CD14-positive monocyte (primary cell): ENCODE results near the gene NEURL1B. TPM values are rescaled to one million over a fixed set of nuclear protein-coding genes. Genes with fewer than 3 reads are reported as not detected.

Experiments
- DNase-seq, 3 donors: peaks; one replicate each; pipeline ENCODE4 v3.0.0-alpha.2; 2011 to 2022
- H2AFZ ChIP-seq: 2 replicates; pipeline ENCODE4 v1.6.0; 2012; ENCODE audit warnings: mild to moderate bottlenecking, low read depth, low read length, inconsistent platforms; ENCODE audit not compliant: insufficient read depth, poor library complexity, severe bottlenecking
- H3K27ac ChIP-seq, 2 donors: 1 replicate in 1 of 2; 2 replicates in 1 of 2; pipeline ENCODE4 v1.5.1; 2012 to 2013; ENCODE audit warnings: low read length in 2 of 2, control low read depth in 1 of 2, inconsistent platforms in 1 of 2, low read depth in 1 of 2, mild to moderate bottlenecking in 1 of 2
- H3K27me3 ChIP-seq, 2 donors: one replicate each; pipeline versions ENCODE4 v1.6.0 to v1.6.1; 2011 to 2013; ENCODE audit warnings: low read length in 2 of 2; ENCODE audit not compliant: control insufficient read depth in 2 of 2, insufficient read depth in 2 of 2
- H3K36me3 ChIP-seq, 2 donors: replicated peaks in 1 of 2; 1 replicate in 1 of 2; 2 replicates in 1 of 2; pipeline versions ENCODE4 v1.5.1 to v1.6.1; 2012 to 2013; ENCODE audit warnings: low read length in 2 of 2, control low read depth in 1 of 2, inconsistent platforms in 1 of 2, mild to moderate bottlenecking in 1 of 2; ENCODE audit not compliant: insufficient read depth in 2 of 2, control insufficient read depth in 1 of 2
- H3K4me1 ChIP-seq, 2 donors: 1 replicate in 1 of 2; 2 replicates in 1 of 2; pipeline versions ENCODE4 v1.5.1 to v1.6.1; 2012 to 2013; ENCODE audit warnings: low read length in 2 of 2, control low read depth in 1 of 2, inconsistent platforms in 1 of 2, mild to moderate bottlenecking in 1 of 2, moderate library complexity in 1 of 2; ENCODE audit not compliant: insufficient read depth in 2 of 2, control insufficient read depth in 1 of 2
- H3K4me2 ChIP-seq: replicated peaks from 2 replicates; pipeline ENCODE3; 2012; ENCODE audit warnings: low read length, moderate library complexity, mild to moderate bottlenecking; ENCODE audit not compliant: poor library complexity, severe bottlenecking; ENCODE audit errors: extremely low read depth
- H3K4me3 ChIP-seq, 3 experiments: fragments of 200-600 bp in 1 of 3; sonication (generic) in 1 of 3; replicated peaks in 1 of 3; 1 replicate in 2 of 3; 2 replicates in 1 of 3; pipeline ENCODE4 v1.5.1; 2011 to 2013; ENCODE audit warnings: low read length in 3 of 3, mild to moderate bottlenecking in 3 of 3, control low read depth in 2 of 3, low read depth in 2 of 3, inconsistent platforms in 1 of 3, moderate library complexity in 1 of 3
- H3K79me2 ChIP-seq: 2 replicates; pipeline ENCODE4 v1.6.0; 2012; ENCODE audit warnings: mild to moderate bottlenecking, control low read depth, inconsistent platforms, low read length, moderate library complexity; ENCODE audit not compliant: insufficient read depth
- H3K9ac ChIP-seq: 2 replicates; pipeline ENCODE4 v1.6.0; 2017; ENCODE audit warnings: low read length, mild to moderate bottlenecking; ENCODE audit not compliant: insufficient read depth, poor library complexity, severe bottlenecking
- H3K9me3 ChIP-seq, 2 donors: replicated peaks in 1 of 2; 1 replicate in 1 of 2; 2 replicates in 1 of 2; pipeline versions ENCODE4 v1.5.1 to v1.6.1; 2012 to 2013; ENCODE audit warnings: low read length in 2 of 2, control low read depth in 1 of 2; ENCODE audit not compliant: control insufficient read depth in 1 of 2, insufficient read depth in 1 of 2
- H4K20me1 ChIP-seq: 2 replicates; pipeline ENCODE4 v1.6.0; 2012; ENCODE audit warnings: mild to moderate bottlenecking, low read length, control low read depth, moderate library complexity; ENCODE audit not compliant: insufficient read depth
- H3K27ac Mint-ChIP-seq, 7 donors: one replicate each; pipeline ENCODE4 v1.8.0; 2020; ENCODE audit warnings: mild to moderate bottlenecking in 7 of 7, mixed read lengths in 7 of 7, moderate library complexity in 6 of 7, inconsistent platforms in 2 of 7
- H3K27me3 Mint-ChIP-seq, 3 donors: one replicate each; pipeline ENCODE4 v1.8.0; 2021 to 2022; ENCODE audit warnings: low read depth in 3 of 3, mild to moderate bottlenecking in 3 of 3, mixed read lengths in 3 of 3, moderate library complexity in 3 of 3, inconsistent platforms in 1 of 3
- H3K36me3 Mint-ChIP-seq, 2 donors: one replicate each; pipeline ENCODE4 v1.8.0; 2020; ENCODE audit warnings: mixed read lengths in 2 of 2, inconsistent platforms in 1 of 2, mild to moderate bottlenecking in 1 of 2
- H3K4me1 Mint-ChIP-seq: one replicate; pipeline ENCODE4 v1.8.0; 2020; ENCODE audit warnings: mild to moderate bottlenecking, mixed read lengths
- H3K4me3 Mint-ChIP-seq, 2 donors: one replicate each; pipeline ENCODE4 v1.8.0; 2020; ENCODE audit warnings: mild to moderate bottlenecking in 2 of 2, mixed read lengths in 2 of 2, moderate library complexity in 1 of 2
- H3K9me3 Mint-ChIP-seq, 7 donors: one replicate each; pipeline ENCODE4 v1.8.0; 2020 to 2022; ENCODE audit warnings: mixed read lengths in 7 of 7, mild to moderate bottlenecking in 6 of 7, moderate library complexity in 6 of 7, inconsistent platforms in 2 of 7
- CTCF ChIP-seq: fragments of 200-600 bp; IDR thresholded peaks from one replicate; pipeline ENCODE4 v1.8.0; 2022; ENCODE audit warnings: antibody characterized with exemption, mild to moderate bottlenecking
- WGBS: methylation state at CpG from one replicate; pipeline ENCODE4 v1.1.5; 2013; ENCODE audit warnings: missing lambda C conversion rate; ENCODE audit not compliant: insufficient coverage; 5-methylcytosine and 5-hydroxymethylcytosine counted together
- intact Hi-C, 2 donors: fragments of 100-400 bp; cut with micrococcal nuclease; formaldehyde crosslinking; loops; one replicate each; pipeline versions ENCODE4 v1.15.0 to v1.15.1; 2023
- polyA plus RNA-seq, 3 donors: library from polyadenylated mRNA; depleted of rRNA in 1 of 3; unstranded in 2 of 3; stranded (reverse) in 1 of 3; fragments of 300-500 nt in 2 of 3; fragments of >200 nt in 1 of 3; fragmentation: Illumina TruSeq in 2 of 3; gene quantifications; 1 replicate in 2 of 3; 2 replicates in 1 of 3; pipeline ENCODE4 v1.2.3, GENCODE V29; 2012 to 2021

NEURL1B gene
- polyA plus RNA-seq, 3 donors: 0.01 TPM; not detected in 2

GRCh38 chr5:172644266-172644665 is 3.2 kb downstream of the NEURL1B start:
- peak overlapping the region in 1 of 7 donors; percentile 6 for H3K27ac Mint-ChIP-seq
- no peak overlapping the region for H3K4me3 Mint-ChIP-seq
- Histone ChIP-seq H3K4me1 (peaks cover 33 to 51% of the 10 kb centered on the region in 2 donors), H4K20me1 (no peaks in the 10 kb centered on the region), H3K4me3 (no peak overlapping the region), H3K27me3 (peaks cover 11 to 38% of the 10 kb centered on the region in 2 donors), H3K79me2 (no peaks in the 10 kb centered on the region), H3K9me3 (no peaks in the 10 kb centered on the region), H3K36me3 (no peaks in the 10 kb centered on the region), H3K4me2 (no peak overlapping the region), H2AFZ (no peak overlapping the region), H3K27ac (no peak overlapping the region), H3K9ac (no peak overlapping the region)
- peaks cover 0 to 9% of the 10 kb centered on the region in 2 donors for H3K36me3 Mint-ChIP-seq
- no peak for TF ChIP-seq CTCF
- DNase-seq: no peak
- H3K27me3 Mint-ChIP-seq: peaks cover 23 to 39% (median 27%) of the 10 kb centered on the region in 3 donors
- no peaks in the 10 kb centered on the region for H3K9me3 Mint-ChIP-seq
- intact Hi-C loops: no loop called here
- H3K4me1 Mint-ChIP-seq: peaks cover 54% of the 10 kb centered on the region
- 16% methylated on average over 2 of the region's 6 CpGs for WGBS

GRCh38 chr5:172644711-172645110 is 3.6 kb downstream of the NEURL1B start:
- Mint-ChIP-seq H3K27me3 (peaks cover 21 to 38% (median 23%) of the 10 kb centered on the region in 3 donors), H3K36me3 (peaks cover 0 to 9% of the 10 kb centered on the region in 2 donors), H3K9me3 (no peaks in the 10 kb centered on the region), H3K27ac (no peak overlapping the region), H3K4me1 (peaks cover 57% of the 10 kb centered on the region), H3K4me3 (no peak overlapping the region)
- H3K79me2 ChIP-seq: no peaks in the 10 kb centered on the region
- H4K20me1 ChIP-seq: no peaks in the 10 kb centered on the region
- peaks cover 33 to 53% of the 10 kb centered on the region in 2 donors for H3K4me1 ChIP-seq
- peaks cover 11 to 38% of the 10 kb centered on the region in 2 donors for H3K27me3 ChIP-seq
- no peak overlapping the region for H3K9ac ChIP-seq
- H3K27ac ChIP-seq: no peak overlapping the region
- no peaks in the 10 kb centered on the region for H3K9me3 ChIP-seq
- no peak overlapping the region for H2AFZ ChIP-seq
- intact Hi-C loops: no loop called here
- no peak for TF ChIP-seq CTCF
- H3K4me2 ChIP-seq: no peak overlapping the region
- H3K36me3 ChIP-seq: no peaks in the 10 kb centered on the region
- H3K4me3 ChIP-seq: no peak overlapping the region
- no CpG with 5 or more reads among the region's 8 CpGs for WGBS
- no peak for DNase-seq
